ENCODE measurements around the gene APOO.
A peak's percentile ranks its signal among the peaks of the same experiment; 100 is the strongest.

Gene APOO

DNA sequence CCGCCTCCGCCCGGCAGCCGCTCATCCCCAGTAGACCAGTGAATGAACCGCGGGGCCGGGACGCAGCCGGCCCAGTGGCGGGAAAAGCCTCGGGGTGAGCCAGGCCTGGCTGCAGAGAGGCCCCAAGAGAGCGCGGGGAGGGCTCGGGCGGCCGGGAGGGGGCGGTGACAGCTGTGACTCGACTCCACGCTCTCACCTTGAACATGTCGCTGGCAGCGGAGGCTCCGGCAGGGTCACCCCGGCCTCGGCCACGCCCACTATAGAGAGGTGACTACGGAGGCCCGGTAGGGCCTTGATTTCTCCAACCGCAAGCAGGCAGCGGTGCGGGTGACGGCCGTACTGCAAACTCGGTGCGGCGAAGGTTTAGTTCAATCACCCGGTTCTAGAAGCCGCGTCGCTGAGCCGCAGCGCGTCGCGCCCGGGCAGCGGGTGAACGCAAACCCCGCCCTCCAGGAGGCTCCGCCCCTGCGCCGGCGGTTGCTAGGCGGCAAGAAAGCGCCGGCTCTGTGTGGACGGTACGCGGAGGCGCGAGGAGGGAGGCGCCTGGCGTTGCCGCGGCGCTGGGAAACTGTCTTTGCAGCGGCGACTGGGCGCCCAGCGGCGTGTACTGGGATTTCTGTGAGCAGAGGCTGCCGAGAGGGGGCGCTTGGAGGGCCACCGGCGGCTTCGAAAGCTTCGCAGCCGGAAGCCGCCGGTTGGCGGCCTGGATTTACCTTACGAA, at the start of gene APOO, which contains the start of gene CXorf58:
TSS of gene APOO (minus strand) at position 441 of the 721 bp plus-strand sequence. CDS start at position 205, 236 bp downstream.
TSS of gene CXorf58 (plus strand) at position 509 of the 721 bp plus-strand sequence. CDS start 2,297 bp downstream, outside the sequence.
- peak; percentile 77 for DNase-seq

DNA sequence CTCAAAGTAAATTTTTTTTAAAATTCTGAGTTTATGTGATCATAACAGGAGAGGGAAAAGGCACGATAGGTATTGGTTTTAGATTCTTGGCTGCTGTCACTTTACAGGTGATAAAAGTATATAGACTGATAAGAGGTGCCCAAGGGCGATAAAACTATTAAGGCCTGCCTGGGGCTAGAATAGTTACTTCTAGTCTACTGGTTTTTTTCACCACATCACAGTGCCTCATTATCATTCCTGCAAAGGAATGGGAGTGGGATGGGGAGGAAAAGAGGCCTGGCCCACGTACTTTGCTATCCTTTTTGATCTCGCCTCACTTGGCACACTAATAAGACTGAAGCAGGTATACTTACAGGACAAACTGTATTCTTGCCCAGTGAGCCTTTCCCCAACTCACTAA, 46.7 kb upstream of the APOO start:
- no peak for DNase-seq

DNA sequence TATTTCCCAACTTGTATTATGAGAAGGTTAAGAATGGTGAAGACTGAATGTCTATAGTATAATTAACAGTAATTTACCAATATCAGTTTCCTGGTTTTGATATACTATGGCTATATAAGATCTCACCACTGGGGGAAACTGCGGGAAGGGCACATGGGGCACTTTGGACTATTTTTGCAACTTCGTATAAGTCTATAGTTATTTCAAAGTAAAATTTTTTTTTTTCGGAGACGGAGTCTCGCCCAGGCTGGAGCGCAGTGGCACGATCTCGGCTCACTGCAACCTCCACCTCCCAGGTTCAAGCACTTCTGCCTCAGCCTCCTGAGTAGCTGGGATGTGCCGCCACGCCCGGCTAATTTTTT, 46.2 kb upstream of the APOO start:
- no peak for DNase-seq

DNA sequence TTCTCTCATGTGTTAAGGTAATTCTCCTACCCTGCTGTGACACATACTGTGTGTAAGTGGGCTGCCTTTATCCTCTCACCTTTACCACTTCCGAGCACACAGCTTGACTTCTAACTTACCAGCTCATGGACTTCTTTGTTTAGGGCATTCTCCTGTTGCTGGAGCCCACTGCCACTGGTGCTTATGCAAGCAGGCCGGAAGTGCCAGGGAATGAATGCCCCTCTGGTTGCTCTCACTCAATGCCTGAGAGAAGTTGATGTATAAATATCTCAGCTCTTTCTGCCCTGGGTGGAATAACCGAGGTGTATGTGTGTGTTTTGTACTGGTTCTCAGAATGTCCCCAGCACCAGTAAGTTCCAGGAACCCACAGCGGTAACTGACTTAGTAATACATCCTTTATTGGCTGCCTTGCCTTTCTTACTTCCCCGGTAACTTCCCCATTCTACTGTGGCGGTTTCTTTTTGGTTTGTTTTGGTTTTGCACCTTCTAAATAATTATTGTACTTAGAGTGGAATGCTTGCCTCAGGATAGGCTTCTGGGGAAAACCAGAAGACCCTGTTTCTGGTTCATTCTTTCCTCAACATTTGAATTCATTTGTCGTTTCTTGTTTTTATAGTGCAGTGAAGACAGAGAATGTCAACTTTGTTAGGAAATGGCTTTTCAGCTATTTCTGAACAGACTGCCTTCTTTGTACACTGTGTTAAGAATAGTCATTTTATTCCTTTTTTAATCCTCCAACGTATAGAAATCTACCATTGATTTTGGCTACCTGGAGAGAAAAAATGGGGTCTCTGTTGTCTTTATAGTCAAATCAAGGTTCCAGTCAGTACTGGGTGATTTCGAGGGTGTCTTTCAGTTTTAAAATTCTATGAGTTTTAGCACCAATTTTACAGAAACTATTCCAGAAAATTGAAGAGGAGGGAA, 45.5 kb upstream of the APOO start:
- DNase-seq: no peak

DNA sequence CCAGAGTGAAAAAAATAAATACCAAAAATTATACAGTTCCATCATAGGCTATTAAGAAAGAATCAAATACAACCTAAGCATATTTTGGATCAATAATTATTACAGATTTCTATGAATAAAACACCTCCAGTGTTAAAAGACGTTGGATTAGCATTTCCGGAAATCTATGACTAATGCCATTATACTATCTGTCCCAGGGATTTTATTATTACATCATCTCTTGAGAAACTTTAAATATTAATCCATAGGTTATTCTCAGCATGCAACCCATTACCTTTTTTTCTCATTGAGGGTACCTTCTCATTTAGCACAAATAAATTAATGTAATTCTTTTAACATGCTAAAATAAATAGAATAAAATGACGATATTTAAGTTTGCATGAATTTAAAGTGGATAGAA, 44.7 kb upstream of the APOO start:
- DNase-seq: no peak

DNA sequence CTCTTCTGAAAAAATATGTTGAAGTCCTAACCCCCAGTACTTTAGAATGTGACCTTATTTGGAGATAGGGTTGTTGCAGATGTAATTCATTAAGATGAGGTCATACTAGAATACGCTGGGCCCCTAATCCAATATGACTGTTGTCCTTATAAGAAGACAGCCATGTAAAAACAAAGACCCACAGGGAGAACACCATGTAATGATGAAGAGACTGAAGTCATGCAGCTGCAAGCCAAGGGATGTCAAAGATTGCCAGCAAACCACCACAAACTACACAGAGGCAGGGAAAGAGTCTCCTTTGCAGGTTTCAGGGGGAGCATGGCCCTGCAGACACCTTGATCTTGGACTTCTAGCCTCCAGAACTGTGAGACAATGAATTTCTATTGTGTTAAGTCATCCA, 37.5 kb upstream of the APOO start:
- no peak for DNase-seq

DNA sequence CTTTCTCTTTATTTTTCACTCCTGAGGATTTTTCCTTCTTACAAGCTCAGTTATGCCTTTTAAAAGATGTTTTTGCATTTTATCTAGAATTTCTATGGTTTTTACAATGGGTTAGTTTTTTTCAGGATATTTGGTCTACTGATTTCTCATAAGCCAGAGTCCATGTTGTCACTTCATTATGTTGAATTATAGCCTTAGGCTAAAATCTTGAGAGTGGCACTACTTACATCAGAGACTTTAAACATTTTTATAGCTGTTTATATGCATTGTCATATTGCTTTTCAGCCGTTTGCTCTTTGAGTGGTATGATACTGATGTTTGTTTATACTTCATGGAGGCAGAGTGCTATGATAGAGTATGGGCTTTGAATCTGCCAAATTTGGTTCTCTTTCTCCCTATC, 36.5 kb upstream of the APOO start:
- DNase-seq: no peak

DNA sequence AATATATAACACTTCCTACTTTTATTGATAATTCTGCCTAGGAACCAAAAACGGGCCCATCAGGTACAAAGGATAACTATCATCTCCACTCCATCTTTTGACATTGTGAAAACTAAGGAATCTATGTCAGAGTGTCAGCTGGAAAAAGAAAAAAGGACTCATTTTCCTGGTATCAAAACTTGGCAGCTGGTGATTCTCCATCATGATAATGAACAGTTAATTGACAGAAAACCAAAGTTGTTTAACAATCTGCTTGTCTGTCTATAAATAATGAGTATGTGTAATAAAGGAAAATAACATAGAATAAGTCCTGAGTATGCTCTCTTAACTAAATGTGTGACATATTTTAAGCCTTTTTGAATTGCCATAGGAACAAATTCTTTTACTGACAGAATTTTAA, 31.5 kb upstream of the APOO start:
- no peak for DNase-seq

DNA sequence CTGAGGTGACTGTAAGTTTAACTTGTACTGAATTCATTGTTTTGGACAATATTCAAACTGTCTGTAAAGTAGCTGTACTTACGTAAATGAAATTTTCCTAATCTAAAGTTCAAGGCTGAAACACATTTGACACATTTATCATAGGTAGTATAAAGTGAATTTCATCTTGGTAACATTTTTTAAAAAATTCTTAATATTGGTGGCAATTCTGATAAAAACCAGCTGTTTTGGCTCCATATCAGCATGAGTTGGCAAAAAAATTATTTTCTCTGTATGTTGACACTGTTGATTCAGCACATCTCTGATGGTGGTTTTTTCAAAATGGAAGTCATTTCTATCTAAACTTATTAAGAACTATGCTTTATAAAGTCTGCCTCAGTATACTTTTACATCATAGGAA, 31.0 kb upstream of the APOO start:
- DNase-seq: no peak

DNA sequence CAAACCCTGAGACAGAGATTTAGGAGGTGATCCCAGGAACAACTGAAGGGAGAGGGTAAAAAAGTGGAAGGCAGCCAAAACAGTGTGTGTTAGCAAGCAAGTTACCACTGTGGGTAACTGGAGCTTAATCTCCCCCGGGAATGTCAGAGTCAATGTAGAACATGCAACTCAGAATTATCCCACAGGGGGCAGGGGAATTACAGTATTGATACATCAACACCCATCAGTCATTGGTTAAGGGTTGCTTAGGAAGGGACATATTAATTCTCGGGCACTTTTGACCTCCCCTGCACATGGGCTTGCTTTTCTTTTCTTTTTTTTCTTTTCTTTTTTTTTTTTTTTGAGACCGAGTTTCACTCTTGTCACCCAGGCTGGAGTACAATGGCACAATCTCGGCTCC, 29.4 kb upstream of the APOO start:
- DNase-seq: no peak

DNA sequence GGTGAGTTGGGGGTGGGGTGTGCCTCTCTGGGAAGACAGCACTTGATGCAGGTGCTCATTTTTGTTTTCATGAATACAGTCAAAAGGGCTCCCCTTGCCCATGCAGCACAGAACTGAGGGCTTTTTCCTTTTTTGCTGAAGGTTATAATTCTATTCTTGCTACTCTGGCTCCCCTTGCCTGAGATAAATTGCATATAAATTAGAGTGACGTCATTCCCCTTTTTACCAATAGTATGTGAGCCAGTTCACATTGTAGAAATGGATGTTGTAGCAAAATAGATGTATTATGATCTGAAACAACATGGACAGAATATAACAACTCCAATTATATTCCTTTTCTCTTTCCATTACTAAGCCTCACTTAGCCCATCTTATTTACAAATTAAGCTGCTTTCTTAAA, 28.4 kb upstream of the APOO start:
- no peak for DNase-seq

DNA sequence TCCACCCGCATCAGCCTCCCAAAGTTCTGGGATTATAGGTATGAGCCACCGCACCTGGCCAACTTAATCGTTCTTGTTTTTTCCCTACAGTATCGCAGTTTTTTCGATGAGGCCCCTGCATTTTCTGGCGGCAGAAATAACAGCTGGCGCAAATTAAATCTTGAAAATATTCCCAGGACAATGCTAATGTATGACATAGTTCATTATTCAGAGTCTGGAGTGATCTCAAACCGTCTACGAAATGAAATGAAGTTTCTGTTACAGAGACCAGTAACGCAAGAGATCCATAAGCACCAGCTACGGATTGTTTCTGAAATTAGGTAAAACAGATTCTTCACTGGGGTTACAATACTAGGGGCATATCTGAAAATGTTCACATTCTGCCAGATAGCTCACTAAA, 27.4 kb upstream of the APOO start:
- no peak for DNase-seq

DNA sequence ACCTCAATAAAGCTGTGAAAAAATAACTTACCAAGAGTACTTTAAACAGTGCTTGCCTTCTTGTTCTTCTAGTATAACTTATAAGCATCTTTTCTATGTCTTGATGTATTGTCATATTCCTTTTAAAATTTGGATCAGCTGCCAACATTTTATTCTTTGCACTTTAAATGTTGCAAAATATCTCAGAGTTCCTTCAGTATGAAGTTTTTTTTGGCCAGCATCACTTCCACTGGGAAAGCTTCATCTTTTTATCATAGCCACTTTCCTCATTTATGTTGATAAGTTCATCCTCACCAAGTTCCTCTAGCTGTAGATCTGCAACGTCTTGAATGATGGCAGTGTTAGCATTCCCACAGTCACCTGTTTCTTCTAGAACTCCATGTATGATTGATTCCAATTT, 24.3 kb upstream of the APOO start:
- DNase-seq: no peak

DNA sequence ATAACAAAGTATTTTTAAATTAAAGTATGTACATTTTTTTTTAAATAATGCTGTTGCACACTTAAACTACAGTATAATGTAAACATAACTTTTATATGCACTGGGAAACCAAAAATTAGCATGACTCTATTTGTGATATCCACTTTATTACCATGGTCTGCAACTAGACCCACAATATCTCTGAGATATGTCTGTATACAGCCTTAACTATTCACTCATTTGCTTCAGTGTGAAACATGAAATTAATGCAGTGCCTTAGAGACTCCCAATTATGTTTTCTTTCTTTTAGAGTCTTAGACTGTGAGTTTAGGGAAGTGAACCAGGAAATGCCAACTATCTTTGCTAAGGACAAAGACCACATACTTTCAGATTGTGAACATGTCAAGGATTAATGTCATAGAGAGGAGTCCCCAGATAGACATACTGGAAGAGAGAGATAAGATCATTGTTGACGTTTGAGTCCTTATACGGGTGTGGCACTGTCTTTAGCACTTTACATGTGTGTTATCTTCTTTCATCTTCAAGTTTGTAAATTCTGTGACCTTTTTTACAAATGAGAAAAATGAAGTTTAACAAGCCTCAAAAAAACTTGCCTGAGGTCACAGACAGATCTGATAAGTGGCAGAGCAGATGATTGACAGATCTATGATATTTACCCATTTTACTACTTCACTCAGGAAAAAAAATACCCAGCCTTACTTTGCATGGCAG, 23.3 kb upstream of the APOO start:
- DNase-seq: no peak

DNA sequence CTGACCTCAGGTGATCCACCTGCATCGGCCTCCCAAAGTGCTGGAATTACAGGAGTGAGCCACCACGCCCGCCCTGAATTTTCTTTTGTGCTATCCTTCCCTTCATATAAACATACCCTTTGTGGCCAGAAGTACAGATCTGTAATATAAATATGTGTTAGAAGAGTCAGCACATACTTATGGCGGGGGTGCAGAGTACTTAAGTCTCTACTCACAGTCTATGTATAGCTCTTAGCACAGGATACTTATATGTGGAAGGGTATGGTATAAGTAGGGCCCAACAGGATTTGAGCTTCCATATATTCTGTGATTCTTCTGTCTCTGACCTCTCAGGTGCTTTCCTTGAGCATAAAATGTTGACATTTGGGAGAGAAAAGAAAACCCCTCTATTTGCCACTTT, 18.3 kb upstream of the APOO start:
- DNase-seq: no peak

DNA sequence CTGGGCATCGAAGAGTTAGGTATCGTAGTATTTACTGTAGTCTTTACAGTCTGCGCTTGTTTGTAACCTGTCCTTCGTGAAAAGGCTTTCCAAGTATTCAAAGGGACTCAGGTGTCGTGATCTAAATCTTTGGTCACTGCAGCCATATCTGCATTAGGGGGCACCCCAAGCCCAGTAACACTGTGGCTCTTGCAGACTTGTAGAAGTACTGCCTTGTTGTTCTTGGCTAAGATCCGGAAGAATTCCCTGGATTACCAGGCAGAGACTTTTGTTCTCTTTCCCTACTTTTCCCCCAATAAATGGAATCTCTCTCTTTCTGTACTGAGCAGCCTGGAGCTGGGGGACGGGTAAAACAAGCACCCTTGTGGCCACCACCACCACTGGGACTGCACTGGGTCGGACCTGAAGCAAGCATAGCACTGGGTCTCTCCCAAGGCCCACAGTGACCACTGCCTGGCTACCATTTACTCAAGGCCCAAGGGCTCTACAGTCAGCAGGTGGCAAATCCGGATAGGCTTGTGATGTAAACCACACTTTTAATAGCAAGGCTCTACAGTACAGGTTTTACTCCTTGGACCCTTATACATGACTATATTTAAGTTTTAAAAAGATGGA, 12.1 kb upstream of the APOO start:
- no peak for DNase-seq

DNA sequence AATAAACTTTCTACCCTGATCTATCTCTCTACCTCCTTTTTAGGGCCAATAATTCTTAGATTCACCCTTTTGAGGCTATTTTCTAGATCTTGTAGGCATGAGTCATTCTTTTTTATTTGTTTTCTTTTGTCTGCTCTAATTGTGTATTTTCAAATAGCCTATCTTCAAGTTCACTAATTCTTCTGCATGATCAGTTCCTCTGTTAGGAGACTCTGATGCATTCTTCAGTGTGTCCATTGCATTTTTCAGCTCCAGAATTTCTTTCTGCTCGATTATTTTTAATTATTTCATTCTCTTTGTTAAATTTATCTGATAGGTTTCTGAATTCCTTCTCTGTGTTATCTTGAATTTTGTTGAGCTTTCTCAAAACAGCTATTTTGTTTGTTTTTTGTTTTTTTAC, 11.4 kb upstream of the APOO start:
- no peak for DNase-seq

DNA sequence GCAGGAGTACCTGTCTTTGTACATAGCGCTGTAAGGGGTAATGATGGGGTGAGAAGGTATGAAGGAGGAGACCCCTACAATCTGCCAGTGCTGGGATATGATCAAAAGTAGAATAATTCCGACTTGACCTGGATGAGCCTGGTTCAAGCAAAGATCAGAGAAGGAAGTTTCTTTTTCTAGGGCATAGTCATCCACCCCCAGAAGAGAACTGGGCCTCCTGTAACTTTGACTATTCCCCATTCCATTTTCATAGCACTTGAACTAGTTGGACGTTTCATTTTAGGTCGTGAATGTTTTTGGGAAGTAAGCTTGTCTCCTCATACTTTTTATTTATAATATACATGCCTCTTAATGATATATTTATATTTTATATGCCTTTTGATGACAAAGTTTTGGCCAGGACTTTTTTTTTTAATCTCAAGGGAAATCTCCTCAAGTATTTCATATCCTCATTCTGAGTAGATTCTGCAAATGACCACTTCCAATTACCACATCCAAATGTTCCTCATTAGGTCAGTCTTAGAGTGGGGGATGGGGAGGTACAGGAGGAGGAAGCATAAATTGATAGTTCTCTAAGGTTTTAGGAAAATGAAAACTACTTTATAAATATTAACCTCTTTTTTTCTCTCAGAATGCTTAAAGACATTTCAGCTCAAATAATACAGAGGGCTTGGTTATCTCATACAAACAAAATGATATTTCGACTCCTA, 3.5 kb upstream of the APOO start:
- DNase-seq: no peak

DNA sequence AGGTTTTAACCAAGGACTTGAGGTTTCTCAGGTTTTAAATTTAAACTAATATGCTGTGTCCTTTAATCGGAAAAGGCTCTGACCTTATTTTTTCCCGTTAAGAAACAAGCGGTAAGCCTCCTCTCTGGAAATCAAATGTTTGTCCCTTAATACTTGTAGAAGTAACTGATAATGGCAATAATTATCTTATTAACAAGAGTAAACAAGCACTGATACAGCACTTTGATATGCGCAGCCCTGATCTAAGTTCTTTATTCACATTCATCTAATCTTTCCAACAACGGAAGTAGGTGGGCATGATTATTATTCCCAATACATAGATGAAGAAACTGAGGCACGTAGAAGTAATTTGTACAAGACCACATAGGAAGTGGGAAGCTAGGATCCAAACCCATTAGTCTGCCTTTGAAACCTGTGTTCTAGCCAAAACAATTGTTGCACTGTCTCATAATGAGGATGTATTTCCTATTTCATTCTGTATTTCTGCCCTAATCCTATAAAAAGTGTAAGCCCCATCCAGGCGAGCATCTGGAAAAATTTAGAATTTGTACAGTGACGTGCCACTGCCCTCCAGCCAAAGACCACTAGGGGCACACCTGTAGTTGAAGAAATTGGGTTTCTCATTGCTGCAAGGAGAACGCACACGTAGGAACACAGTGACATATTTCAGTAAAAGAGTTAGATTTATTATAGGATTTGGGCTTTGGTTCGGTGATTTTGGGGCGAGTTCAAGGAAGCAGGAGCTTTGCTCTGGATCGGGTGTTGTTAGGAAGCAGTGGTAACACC, 674 bp upstream of the APOO start:
- DNase-seq: no peak

DNA sequence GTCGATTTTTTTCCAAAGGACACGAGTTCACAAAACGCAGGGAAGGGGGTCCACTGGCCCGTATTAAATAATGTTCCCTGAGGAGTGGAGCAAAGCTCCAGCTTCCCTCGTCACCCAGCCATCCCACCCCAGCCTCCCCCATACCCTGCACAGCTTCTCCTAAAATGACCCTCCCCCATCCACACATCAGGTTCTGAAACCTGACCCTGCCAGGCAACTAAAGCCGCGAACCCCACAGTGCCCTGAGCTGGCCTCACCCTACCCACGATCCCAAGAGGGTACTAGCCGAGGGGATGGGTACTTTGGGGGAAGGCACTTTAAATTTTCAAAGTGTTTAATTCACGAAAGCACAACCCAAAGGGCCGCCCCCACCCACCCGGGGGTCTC, 634 bp downstream of the APOO start:
- DNase-seq: no peak

DNA sequence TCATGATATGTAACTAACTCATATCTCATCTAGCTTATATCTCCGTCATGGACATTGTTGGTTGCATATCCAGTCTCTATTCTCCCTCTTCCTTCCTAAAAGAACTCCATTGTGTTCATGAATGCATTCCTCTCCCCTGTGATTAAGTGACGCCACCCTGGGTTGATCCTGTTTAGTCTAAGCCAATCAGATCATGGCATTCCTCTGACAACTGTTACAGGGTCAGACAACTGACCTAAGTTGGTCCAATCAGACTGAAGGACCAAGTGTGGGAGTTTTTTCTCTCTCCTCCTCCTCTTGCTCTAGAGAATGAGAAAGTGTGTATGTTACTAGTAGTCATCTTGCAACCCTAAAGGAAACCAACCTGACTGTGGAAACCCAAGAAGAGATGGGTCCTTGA, 3.6 kb downstream of the APOO start:
- DNase-seq: no peak

DNA sequence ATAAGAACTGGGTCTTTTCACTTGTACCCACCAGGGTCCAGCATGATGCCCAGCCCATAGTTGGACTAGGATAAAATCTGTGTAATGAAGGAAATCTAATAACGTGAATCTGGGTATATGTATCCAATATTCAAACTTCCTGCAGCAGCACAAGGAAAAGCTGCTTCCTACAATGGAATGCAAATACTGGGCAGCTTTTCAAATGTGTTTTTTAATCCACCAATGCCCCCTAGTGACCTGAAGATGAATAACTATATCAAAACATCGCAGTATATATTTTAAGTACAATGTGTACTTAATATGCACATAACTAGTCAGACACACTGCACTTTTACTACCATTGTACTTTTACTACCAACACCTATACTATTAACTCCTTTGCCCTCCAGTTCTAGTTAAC, 5.3 kb downstream of the APOO start:
- no peak for DNase-seq
